GM23338 (cell line): Measurements from ENCODE around the gene PDE6C.

Experiments
- CREB1 ChIP-seq: fragments of 250-450 bp; sonication (Bioruptor Pico); IDR thresholded peaks from 2 replicates; pipeline ENCODE4 v1.5.0; 2020; ENCODE audit warnings: low read depth, mild to moderate bottlenecking, moderate library complexity
- CTCF ChIP-seq, 2 experiments: fragments of 200-600 bp in 1 of 2; sonication (generic) in 1 of 2; conservative IDR thresholded peaks; 2 replicates each; pipeline versions ENCODE4 v1.5.1 to v1.6.1; 2016 to 2017; ENCODE audit warnings: antibody characterized with exemption in 2 of 2, low read depth in 2 of 2, mild to moderate bottlenecking in 2 of 2, moderate library complexity in 1 of 2
- EZH2 ChIP-seq: fragments of 200-600 bp; sonication (generic); IDR thresholded peaks from one replicate; pipeline ENCODE4 v1.8.0; 2017; ENCODE audit warnings: antibody characterized with exemption, mild to moderate bottlenecking, low read depth; ENCODE audit not compliant: unreplicated experiment
- JUNB ChIP-seq: IDR thresholded peaks from one replicate; pipeline ENCODE4 v1.6.1; 2016; ENCODE audit warnings: antibody characterized with exemption; ENCODE audit not compliant: unreplicated experiment
- NANOG ChIP-seq: IDR thresholded peaks from 2 replicates; pipeline ENCODE4 v1.6.1; 2016; ENCODE audit warnings: antibody characterized with exemption, borderline replicate concordance
- POLR2AphosphoS5 ChIP-seq: IDR thresholded peaks from 2 replicates; pipeline ENCODE4 v1.6.1; 2016; ENCODE audit warnings: antibody characterized with exemption, low read depth
- REST ChIP-seq: IDR thresholded peaks from one replicate; pipeline ENCODE4 v1.6.1; 2018; ENCODE audit warnings: antibody characterized with exemption; ENCODE audit not compliant: unreplicated experiment
- ZNF114 ChIP-seq: fragments of 250-450 bp; sonication (Bioruptor Pico); IDR thresholded peaks from 2 replicates; pipeline ENCODE4 v1.5.0; 2020; ENCODE audit warnings: mild to moderate bottlenecking, moderate library complexity
- ZNF331 ChIP-seq: fragments of 250-450 bp; sonication (Bioruptor Pico); IDR thresholded peaks from 2 replicates; pipeline ENCODE4 v1.5.0; 2020; ENCODE audit warnings: low read depth, mild to moderate bottlenecking, moderate library complexity

GRCh38 chr10:93628858-93629257, 16.5 kb downstream of the PDE6C start:
- TF ChIP-seq EZH2: no peak
- TF ChIP-seq CTCF (conservative IDR thresholded peaks at IDR 0.05; ENCODE audit: low read depth in 2 of 2): no peak
- no peak for TF ChIP-seq NANOG
- no peak for TF ChIP-seq REST
- no peak for TF ChIP-seq ZNF114 (CRISPR knock-in tag)
- TF ChIP-seq POLR2AphosphoS5: no peak
- TF ChIP-seq CREB1: no peak
- TF ChIP-seq ZNF331: no peak
- TF ChIP-seq JUNB: no peak
